GM23338 (cell line): ENCODE measurements around the gene RFNG. TPM values are rescaled to one million over a fixed set of nuclear protein-coding genes. Genes with fewer than 3 reads are reported as not detected.

Experiments used
- ATAC-seq: fragments of 200-7000 bp; cut with Tn5 transposase; 3 replicates; pipeline ENCODE4 v1.9.1; 2020
- DNase-seq: peaks from one replicate; pipeline ENCODE4 v3.0.0-alpha.2; 2015; ENCODE audit warnings: low spot score
- H2AFZ ChIP-seq: fragments of 200-600 bp; sonication (generic); 2 replicates; pipeline ENCODE4 v1.8.0; 2016; ENCODE audit warnings: antibody characterized with exemption, mild to moderate bottlenecking, moderate library complexity
- H3F3A ChIP-seq: fragments of 200-600 bp; sonication (generic); replicated peaks from 2 replicates; pipeline ENCODE4 v1.8.0; 2017; ENCODE audit warnings: antibody characterized with exemption, mixed run types, low read depth
- H3K27ac ChIP-seq: fragments of 200-600 bp; sonication (generic); 2 replicates; pipeline ENCODE4 v1.6.1; 2016; ENCODE audit warnings: low read depth
- H3K27me3 ChIP-seq: fragments of 200-600 bp; sonication (generic); 2 replicates; pipeline ENCODE4 v1.8.0; 2016; ENCODE audit warnings: mild to moderate bottlenecking, mixed run types, moderate library complexity; ENCODE audit not compliant: insufficient read depth
- H3K36me3 ChIP-seq: fragments of 200-600 bp; sonication (generic); 2 replicates; pipeline ENCODE4 v1.8.0; 2016; ENCODE audit warnings: mild to moderate bottlenecking; ENCODE audit not compliant: insufficient read depth
- H3K4me1 ChIP-seq: fragments of 200-600 bp; sonication (generic); 2 replicates; pipeline ENCODE4 v1.8.0; 2016; ENCODE audit warnings: mild to moderate bottlenecking, moderate library complexity; ENCODE audit not compliant: insufficient read depth
- H3K4me2 ChIP-seq: fragments of 200-600 bp; sonication (generic); 2 replicates; pipeline ENCODE4 v1.7.1; 2017; ENCODE audit warnings: mixed run types
- H3K4me3 ChIP-seq: fragments of 200-600 bp; sonication (generic); 2 replicates; pipeline ENCODE4 v1.6.1; 2016; ENCODE audit warnings: mixed run types
- H3K79me2 ChIP-seq: fragments of 200-600 bp; sonication (generic); replicated peaks from 2 replicates; pipeline ENCODE4 v1.8.0; 2017; ENCODE audit warnings: mild to moderate bottlenecking; ENCODE audit not compliant: insufficient read depth
- H3K9me2 ChIP-seq: fragments of 200-600 bp; sonication (generic); 2 replicates; pipeline ENCODE4 v1.8.0; 2017; ENCODE audit not compliant: insufficient read depth
- H4K20me1 ChIP-seq: fragments of 200-600 bp; sonication (generic); replicated peaks from 2 replicates; pipeline ENCODE4 v1.8.0; 2017; ENCODE audit warnings: mild to moderate bottlenecking; ENCODE audit not compliant: insufficient read depth
- H3K27ac Mint-ChIP-seq: 2 replicates; pipeline ENCODE4 v1.8.0; 2020; ENCODE audit warnings: inconsistent platforms, mild to moderate bottlenecking, moderate library complexity, mixed read lengths
- H3K27me3 Mint-ChIP-seq: 3 replicates; pipeline ENCODE4 v1.8.0; 2022; ENCODE audit warnings: low read depth, mild to moderate bottlenecking, moderate library complexity, mixed read lengths, inconsistent platforms; ENCODE audit not compliant: insufficient read depth, poor library complexity
- H3K36me3 Mint-ChIP-seq: 3 replicates; pipeline ENCODE4 v1.8.0; 2021; ENCODE audit warnings: low read depth, mild to moderate bottlenecking, inconsistent platforms, moderate library complexity, mixed read lengths
- H3K4me1 Mint-ChIP-seq: 3 replicates; pipeline ENCODE4 v1.8.0; 2020; ENCODE audit warnings: mild to moderate bottlenecking, inconsistent platforms, mixed read lengths
- H3K4me3 Mint-ChIP-seq: 3 replicates; pipeline ENCODE4 v1.8.0; 2021; ENCODE audit warnings: moderate library complexity, mild to moderate bottlenecking, inconsistent platforms, mixed read lengths
- H3K9me3 Mint-ChIP-seq: 3 replicates; pipeline ENCODE4 v1.8.0; 2020; ENCODE audit warnings: moderate library complexity, mild to moderate bottlenecking, inconsistent platforms, mixed read lengths
- EZH2 ChIP-seq: fragments of 200-600 bp; sonication (generic); IDR thresholded peaks from one replicate; pipeline ENCODE4 v1.8.0; 2017; ENCODE audit warnings: antibody characterized with exemption, mild to moderate bottlenecking, low read depth; ENCODE audit not compliant: unreplicated experiment
- NANOG ChIP-seq: IDR thresholded peaks from 2 replicates; pipeline ENCODE4 v1.6.1; 2016; ENCODE audit warnings: antibody characterized with exemption, borderline replicate concordance
- POLR2AphosphoS5 ChIP-seq: IDR thresholded peaks from 2 replicates; pipeline ENCODE4 v1.6.1; 2016; ENCODE audit warnings: antibody characterized with exemption, low read depth
- REST ChIP-seq: IDR thresholded peaks from one replicate; pipeline ENCODE4 v1.6.1; 2018; ENCODE audit warnings: antibody characterized with exemption; ENCODE audit not compliant: unreplicated experiment
- ZNF331 ChIP-seq: fragments of 250-450 bp; sonication (Bioruptor Pico); IDR thresholded peaks from 2 replicates; pipeline ENCODE4 v1.5.0; 2020; ENCODE audit warnings: low read depth, mild to moderate bottlenecking, moderate library complexity
- polyA plus RNA-seq: library from polyadenylated mRNA; unstranded; fragments of >200 nt; fragmentation: Nextera tagmentation; extraction: Ambion mirVana; gene quantifications from 2 replicates; pipeline ENCODE4 v1.2.1, GENCODE V29; 2016
- total RNA-seq: library from RNA; depleted of rRNA; stranded (reverse); fragments of >200 nt; shearing (Covaris generic); gene quantifications from 2 replicates; pipeline ENCODE4 v1.2.3, GENCODE V29; 2014
- TF ChIP-seq, protein P1 (sequence below): fragments of 250-450 bp; sonication (Bioruptor Pico); IDR thresholded peaks from 2 replicates; pipeline ENCODE4 v1.5.0; 2020; ENCODE audit warnings: mild to moderate bottlenecking, moderate library complexity

RFNG gene
- total and polyA plus RNA-seq, 2 experiments from 2014 or later: 18.0 to 44.7 TPM

DNA sequence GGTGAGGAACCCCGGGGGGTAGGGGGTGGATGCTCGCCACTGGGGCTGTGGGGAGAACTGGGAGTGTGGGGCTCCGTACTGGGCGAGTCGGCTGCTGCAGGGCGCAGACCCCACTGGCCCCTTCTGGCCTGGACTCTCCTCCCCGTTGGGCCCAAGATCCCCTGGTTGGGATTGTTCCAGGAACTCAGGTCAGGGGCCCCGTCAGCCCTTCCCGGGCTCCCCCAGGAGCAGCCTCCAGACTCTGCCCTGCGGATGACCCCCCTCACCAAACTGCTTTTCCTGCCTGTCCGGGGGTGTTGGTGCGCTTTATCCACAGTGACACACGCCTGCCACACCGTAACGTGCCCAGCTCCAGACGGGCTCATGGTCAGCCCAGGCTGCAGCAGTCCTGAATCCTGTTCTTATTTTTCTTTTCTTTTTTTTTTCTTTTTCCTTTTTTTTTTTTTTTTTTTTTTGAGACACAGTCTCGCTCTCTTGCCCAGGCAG, 50.0 kb downstream of the RFNG start:
- Mint-ChIP-seq H3K4me1 (no peaks in the 10 kb centered on the region), H3K27me3 (peaks cover 15% of the 10 kb centered on the region), H3K36me3 (peaks cover 6% of the 10 kb centered on the region; the same call in 1 of the 3 replicates), H3K27ac (no peak overlapping the region), H3K4me3 (no peak overlapping the region), H3K9me3 (no peaks in the 10 kb centered on the region)
- ATAC-seq: no peak
- no peak for TF ChIP-seq ZNF331 (CRISPR knock-in tag)
- no peak for TF ChIP-seq NANOG
- TF ChIP-seq EZH2: no peak
- TF ChIP-seq POLR2AphosphoS5: no peak
- TF ChIP-seq REST: no peak
- TF ChIP-seq, protein P1, sequence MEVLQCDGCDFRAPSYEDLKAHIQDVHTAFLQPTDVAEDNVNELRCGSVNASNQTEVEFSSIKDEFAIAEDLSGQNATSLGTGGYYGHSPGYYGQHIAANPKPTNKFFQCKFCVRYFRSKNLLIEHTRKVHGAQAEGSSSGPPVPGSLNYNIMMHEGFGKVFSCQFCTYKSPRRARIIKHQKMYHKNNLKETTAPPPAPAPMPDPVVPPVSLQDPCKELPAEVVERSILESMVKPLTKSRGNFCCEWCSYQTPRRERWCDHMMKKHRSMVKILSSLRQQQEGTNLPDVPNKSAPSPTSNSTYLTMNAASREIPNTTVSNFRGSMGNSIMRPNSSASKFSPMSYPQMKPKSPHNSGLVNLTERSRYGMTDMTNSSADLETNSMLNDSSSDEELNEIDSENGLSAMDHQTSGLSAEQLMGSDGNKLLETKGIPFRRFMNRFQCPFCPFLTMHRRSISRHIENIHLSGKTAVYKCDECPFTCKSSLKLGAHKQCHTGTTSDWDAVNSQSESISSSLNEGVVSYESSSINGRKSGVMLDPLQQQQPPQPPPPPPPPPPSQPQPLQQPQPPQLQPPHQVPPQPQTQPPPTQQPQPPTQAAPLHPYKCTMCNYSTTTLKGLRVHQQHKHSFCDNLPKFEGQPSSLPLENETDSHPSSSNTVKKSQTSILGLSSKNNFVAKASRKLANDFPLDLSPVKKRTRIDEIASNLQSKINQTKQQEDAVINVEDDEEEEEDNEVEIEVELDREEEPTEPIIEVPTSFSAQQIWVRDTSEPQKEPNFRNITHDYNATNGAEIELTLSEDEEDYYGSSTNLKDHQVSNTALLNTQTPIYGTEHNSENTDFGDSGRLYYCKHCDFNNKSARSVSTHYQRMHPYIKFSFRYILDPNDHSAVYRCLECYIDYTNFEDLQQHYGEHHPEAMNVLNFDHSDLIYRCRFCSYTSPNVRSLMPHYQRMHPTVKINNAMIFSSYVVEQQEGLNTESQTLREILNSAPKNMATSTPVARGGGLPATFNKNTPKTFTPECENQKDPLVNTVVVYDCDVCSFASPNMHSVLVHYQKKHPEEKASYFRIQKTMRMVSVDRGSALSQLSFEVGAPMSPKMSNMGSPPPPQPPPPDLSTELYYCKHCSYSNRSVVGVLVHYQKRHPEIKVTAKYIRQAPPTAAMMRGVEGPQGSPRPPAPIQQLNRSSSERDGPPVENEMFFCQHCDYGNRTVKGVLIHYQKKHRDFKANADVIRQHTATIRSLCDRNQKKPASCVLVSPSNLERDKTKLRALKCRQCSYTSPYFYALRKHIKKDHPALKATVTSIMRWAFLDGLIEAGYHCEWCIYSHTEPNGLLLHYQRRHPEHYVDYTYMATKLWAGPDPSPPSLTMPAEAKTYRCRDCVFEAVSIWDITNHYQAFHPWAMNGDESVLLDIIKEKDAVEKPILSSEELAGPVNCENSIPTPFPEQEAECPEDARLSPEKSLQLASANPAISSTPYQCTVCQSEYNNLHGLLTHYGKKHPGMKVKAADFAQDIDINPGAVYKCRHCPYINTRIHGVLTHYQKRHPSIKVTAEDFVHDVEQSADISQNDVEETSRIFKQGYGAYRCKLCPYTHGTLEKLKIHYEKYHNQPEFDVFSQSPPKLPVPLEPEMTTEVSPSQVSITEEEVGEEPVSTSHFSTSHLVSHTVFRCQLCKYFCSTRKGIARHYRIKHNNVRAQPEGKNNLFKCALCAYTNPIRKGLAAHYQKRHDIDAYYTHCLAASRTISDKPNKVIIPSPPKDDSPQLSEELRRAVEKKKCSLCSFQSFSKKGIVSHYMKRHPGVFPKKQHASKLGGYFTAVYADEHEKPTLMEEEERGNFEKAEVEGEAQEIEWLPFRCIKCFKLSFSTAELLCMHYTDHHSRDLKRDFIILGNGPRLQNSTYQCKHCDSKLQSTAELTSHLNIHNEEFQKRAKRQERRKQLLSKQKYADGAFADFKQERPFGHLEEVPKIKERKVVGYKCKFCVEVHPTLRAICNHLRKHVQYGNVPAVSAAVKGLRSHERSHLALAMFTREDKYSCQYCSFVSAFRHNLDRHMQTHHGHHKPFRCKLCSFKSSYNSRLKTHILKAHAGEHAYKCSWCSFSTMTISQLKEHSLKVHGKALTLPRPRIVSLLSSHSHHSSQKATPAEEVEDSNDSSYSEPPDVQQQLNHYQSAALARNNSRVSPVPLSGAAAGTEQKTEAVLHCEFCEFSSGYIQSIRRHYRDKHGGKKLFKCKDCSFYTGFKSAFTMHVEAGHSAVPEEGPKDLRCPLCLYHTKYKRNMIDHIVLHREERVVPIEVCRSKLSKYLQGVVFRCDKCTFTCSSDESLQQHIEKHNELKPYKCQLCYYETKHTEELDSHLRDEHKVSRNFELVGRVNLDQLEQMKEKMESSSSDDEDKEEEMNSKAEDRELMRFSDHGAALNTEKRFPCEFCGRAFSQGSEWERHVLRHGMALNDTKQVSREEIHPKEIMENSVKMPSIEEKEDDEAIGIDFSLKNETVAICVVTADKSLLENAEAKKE (CRISPR knock-in tag): no peak
- Histone ChIP-seq H3F3A (0 out of 2 replicates have a peak, but pooled peaks cover 2% of the 10 kb centered on the region), H3K4me2 (no peak overlapping the region), H3K4me1 (no peaks in the 10 kb centered on the region), H3K9me2 (no peaks in the 10 kb centered on the region), H4K20me1 (0 out of 2 replicates have a peak, but pooled peaks cover 4% of the 10 kb centered on the region), H3K27me3 (no peaks in the 10 kb centered on the region), H3K36me3 (no peaks in the 10 kb centered on the region), H3K27ac (no peak overlapping the region), H2AFZ (no peak overlapping the region), H3K4me3 (no peak overlapping the region), H3K79me2 (no peaks in the 10 kb centered on the region)
- no peak for DNase-seq
